ENCODE results near the gene PPP3CA. TPM values are rescaled to one million over a fixed set of nuclear protein-coding genes. Genes with fewer than 3 reads are reported as not detected.

Gene PPP3CA
- total RNA-seq, 2 donors from 2014 or later: 36.6 to 39.2 TPM

DNA sequence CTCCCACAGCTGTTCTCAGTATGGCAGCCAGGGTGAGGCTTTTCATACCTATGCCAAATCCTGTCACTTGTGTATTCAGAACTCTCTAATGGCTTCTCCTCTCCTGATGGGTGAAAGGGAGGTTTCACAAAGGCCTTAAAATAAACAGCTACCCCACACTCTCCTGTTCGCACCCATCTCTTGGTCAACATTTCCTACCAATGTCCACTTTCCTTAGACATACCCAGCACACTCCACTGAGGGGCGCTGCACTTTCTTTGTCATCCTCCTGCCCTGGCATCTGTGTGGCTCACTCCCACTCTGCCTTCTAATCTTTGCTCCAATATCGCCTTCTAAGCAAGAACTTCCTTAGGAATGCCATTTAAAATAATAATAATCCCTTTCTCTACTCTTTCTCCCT is 313.3 kb downstream of the PPP3CA start:
- 95 to 100% methylated on average over 3 of the region's 3 CpGs for WGBS, 2 experiments (ENCODE audit: insufficient coverage in 1 of 2, insufficient read length in 1 of 2)
- DNase-seq: peak; percentile 72
- no peak overlapping the region for H3K4me3 ChIP-seq (ENCODE audit: low read length)
- no peak overlapping the region for H3K27ac ChIP-seq (ENCODE audit: low read depth, low read length)
- H3K9me3 ChIP-seq (ENCODE audit: control insufficient read depth, low read length): no peaks in the 10 kb centered on the region
- peaks cover 2% of the 10 kb centered on the region for H3K9me3 Mint-ChIP-seq
- no peak overlapping the region for H3K9ac ChIP-seq (ENCODE audit: extremely low read depth, low read length, poor library complexity, severe bottlenecking)
- H3K36me3 ChIP-seq (ENCODE audit: control insufficient read depth, insufficient read depth, low read length): peaks cover 15% of the 10 kb centered on the region
- H3K27me3 ChIP-seq (ENCODE audit: control insufficient read depth, insufficient read depth, low read length, poor library complexity, severe bottlenecking): no peaks in the 10 kb centered on the region
- peaks cover 2% of the 10 kb centered on the region for H3K27me3 Mint-ChIP-seq (ENCODE audit: insufficient read depth)
- TF ChIP-seq, protein P1, sequence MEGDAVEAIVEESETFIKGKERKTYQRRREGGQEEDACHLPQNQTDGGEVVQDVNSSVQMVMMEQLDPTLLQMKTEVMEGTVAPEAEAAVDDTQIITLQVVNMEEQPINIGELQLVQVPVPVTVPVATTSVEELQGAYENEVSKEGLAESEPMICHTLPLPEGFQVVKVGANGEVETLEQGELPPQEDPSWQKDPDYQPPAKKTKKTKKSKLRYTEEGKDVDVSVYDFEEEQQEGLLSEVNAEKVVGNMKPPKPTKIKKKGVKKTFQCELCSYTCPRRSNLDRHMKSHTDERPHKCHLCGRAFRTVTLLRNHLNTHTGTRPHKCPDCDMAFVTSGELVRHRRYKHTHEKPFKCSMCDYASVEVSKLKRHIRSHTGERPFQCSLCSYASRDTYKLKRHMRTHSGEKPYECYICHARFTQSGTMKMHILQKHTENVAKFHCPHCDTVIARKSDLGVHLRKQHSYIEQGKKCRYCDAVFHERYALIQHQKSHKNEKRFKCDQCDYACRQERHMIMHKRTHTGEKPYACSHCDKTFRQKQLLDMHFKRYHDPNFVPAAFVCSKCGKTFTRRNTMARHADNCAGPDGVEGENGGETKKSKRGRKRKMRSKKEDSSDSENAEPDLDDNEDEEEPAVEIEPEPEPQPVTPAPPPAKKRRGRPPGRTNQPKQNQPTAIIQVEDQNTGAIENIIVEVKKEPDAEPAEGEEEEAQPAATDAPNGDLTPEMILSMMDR (conservative IDR thresholded peaks at IDR 0.05): peak; percentile 72
- peaks cover 22% of the 10 kb centered on the region for H3K4me1 Mint-ChIP-seq
- no peak overlapping the region for H3K4me3 Mint-ChIP-seq
- no peak overlapping the region for H3K27ac Mint-ChIP-seq
- H3K4me1 ChIP-seq (ENCODE audit: control insufficient read depth, insufficient read depth, low read length): no peaks in the 10 kb centered on the region
- peaks cover 22% of the 10 kb centered on the region for H3K36me3 Mint-ChIP-seq (ENCODE audit: low read depth)

DNA sequence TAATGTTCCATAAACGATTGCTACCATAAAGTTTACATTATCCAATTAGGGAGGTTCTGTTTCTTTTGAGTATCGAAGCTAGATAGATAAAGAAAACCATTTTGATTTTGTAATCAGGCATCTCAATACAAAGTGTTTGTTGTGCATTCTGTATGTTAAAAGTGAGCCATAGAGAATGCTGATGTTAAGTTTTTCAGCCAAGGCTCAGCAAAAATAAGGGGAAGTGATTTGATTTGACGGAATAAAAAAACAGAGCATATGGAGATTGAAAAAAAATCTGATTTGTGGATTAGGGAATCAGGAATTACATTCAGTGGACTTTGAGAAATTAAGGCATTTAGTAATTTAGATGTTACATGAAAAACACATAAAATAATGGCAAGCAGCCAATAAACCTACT is 314.8 kb downstream of the PPP3CA start:
- no peak for DNase-seq
- Mint-ChIP-seq H3K27ac (no peak overlapping the region), H3K4me1 (peaks cover 26% of the 10 kb centered on the region), H3K9me3 (peaks cover 2% of the 10 kb centered on the region), H3K4me3 (no peak overlapping the region), H3K27me3 (ENCODE audit: insufficient read depth) (no peaks in the 10 kb centered on the region), H3K36me3 (ENCODE audit: low read depth) (peaks cover 13% of the 10 kb centered on the region)
- Histone ChIP-seq H3K9me3 (ENCODE audit: control insufficient read depth, low read length) (no peaks in the 10 kb centered on the region), H3K27ac (ENCODE audit: low read depth, low read length) (no peak overlapping the region), H3K27me3 (ENCODE audit: control insufficient read depth, insufficient read depth, low read length, poor library complexity, severe bottlenecking) (no peaks in the 10 kb centered on the region), H3K36me3 (ENCODE audit: control insufficient read depth, insufficient read depth, low read length) (peaks cover 15% of the 10 kb centered on the region), H3K4me1 (ENCODE audit: control insufficient read depth, insufficient read depth, low read length) (no peaks in the 10 kb centered on the region), H3K4me3 (ENCODE audit: low read length) (no peak overlapping the region), H3K9ac (ENCODE audit: extremely low read depth, low read length, poor library complexity, severe bottlenecking) (no peak overlapping the region)
- 80 to 100% methylated on average over 2 to 3 of the region's 3 CpGs for WGBS, 2 experiments (ENCODE audit: insufficient coverage in 1 of 2, insufficient read length in 1 of 2)
- TF ChIP-seq, protein P1 (conservative IDR thresholded peaks at IDR 0.05): no peak

DNA sequence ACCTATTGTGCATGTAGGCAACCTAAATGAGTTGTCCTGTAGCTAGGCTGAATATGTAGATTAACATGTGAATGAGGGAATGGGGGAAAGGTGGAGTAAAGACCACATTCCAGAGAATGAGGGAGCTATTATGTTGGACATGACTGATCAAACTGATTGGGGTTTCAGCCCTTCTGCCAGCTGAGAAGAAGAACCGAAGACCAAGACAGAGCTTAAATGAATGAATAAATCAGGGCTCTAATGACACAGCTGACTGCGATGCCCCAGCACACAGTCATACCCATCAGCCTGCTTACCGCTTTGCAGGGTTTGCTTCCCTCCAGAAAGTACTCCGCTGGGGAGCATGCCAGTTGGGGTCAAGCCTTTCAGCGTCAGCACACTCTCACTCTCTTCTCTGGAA is 315.4 kb downstream of the PPP3CA start:
- Mint-ChIP-seq H3K4me1 (peaks cover 26% of the 10 kb centered on the region), H3K27ac (peak overlapping the region; percentile 82), H3K36me3 (ENCODE audit: low read depth) (peaks cover 12% of the 10 kb centered on the region), H3K27me3 (ENCODE audit: insufficient read depth) (no peaks in the 10 kb centered on the region), H3K4me3 (no peak overlapping the region), H3K9me3 (peaks cover 2% of the 10 kb centered on the region)
- Histone ChIP-seq H3K36me3 (ENCODE audit: control insufficient read depth, insufficient read depth, low read length) (peaks cover 11% of the 10 kb centered on the region), H3K4me1 (ENCODE audit: control insufficient read depth, insufficient read depth, low read length) (no peaks in the 10 kb centered on the region), H3K27me3 (ENCODE audit: control insufficient read depth, insufficient read depth, low read length, poor library complexity, severe bottlenecking) (no peaks in the 10 kb centered on the region), H3K9ac (ENCODE audit: extremely low read depth, low read length, poor library complexity, severe bottlenecking) (no peak overlapping the region), H3K27ac (ENCODE audit: low read depth, low read length) (no peak overlapping the region), H3K9me3 (ENCODE audit: control insufficient read depth, low read length) (no peaks in the 10 kb centered on the region), H3K4me3 (ENCODE audit: low read length) (no peak overlapping the region)
- TF ChIP-seq, protein P1 (conservative IDR thresholded peaks at IDR 0.05): no peak
- DNase-seq: peak; percentile 68
- 36 to 66% methylated on average over 1 to 5 of the region's 5 CpGs for WGBS, 2 experiments (ENCODE audit: insufficient coverage in 1 of 2, insufficient read length in 1 of 2)
